Forelimb muscle (tissue), 1 donor: ENCODE measurements around the gene SPATA25. TPM values are rescaled to one million over a fixed set of nuclear protein-coding genes. Genes with fewer than 3 reads are reported as not detected.

Source experiments
- DNase-seq: peaks from one replicate; pipeline ENCODE4 v3.0.0-alpha.2; 2013; ENCODE audit warnings: low read depth
- polyA plus RNA-seq: library from polyadenylated mRNA; unstranded; fragments of 120-200 nt; gene quantifications from one replicate; pipeline ENCODE4 v1.2.1, GENCODE V29; 2013; ENCODE audit not compliant: insufficient read length

The SPATA25 gene
- polyA plus RNA-seq, 1 donor = 10.3 TPM

DNA sequence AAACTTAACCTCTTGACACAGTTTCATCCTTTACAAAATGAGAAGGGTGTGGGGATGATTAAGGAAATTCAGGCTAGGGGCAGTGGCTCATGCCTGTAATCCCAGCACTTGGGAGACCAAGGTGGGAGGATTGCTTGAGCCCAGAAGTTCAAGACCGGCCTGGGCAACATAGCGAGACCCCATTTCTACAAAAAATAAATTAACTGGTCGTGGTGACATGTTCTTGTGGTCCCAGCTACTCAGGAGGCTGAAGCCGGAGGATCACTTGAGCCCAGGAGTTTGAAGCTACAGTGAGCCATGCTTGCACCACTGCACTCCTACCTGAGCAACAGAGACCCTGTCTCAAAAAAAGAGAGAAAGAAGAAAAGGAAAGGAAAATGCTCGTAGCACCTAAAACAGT is 21.0 kb downstream of the SPATA25 start:
- DNase-seq = no peak

DNA sequence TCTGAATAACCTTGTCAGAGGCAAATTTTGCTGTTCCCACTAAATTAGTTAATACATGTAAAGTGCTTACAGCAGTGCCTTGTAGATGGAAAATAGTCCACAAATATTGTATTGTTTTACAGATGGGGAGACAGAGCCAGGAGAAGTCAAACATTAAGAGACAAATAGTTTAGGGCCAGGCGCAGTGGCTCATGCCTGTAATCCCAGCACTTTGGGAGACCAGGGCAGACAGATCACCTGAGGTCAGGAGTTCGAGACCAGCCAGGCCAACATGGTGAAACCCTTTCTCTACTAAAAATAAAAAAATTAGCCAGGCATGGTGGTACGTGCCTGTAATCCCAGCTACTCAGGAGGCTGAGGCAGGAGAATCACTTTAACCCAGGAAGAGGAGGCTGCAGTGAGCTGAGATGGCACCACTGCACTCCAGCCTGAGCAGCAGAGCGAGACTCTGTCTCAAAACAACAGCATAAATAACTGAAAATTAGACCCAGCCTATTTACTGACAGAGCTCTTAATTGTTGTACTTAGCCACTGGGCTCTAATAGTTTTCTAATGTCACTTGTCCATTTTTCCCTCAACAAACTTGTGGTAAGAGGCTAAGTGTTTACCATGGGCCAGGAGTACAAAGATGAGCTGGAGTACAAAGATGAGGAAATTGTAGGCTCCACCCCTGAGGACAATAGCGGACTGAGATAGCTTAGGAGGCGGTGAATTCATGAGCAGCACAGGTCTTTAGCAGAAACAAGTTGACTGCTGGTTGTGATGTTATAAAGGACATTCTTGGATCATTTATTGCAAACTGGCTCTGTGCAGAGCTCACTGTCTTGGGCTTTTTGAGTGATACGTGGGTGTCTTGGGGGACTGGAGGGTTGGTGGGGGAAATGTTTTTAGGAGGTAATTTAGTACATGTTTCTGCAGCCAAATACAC is 23.6 kb downstream of the SPATA25 start:
- DNase-seq = no peak

DNA sequence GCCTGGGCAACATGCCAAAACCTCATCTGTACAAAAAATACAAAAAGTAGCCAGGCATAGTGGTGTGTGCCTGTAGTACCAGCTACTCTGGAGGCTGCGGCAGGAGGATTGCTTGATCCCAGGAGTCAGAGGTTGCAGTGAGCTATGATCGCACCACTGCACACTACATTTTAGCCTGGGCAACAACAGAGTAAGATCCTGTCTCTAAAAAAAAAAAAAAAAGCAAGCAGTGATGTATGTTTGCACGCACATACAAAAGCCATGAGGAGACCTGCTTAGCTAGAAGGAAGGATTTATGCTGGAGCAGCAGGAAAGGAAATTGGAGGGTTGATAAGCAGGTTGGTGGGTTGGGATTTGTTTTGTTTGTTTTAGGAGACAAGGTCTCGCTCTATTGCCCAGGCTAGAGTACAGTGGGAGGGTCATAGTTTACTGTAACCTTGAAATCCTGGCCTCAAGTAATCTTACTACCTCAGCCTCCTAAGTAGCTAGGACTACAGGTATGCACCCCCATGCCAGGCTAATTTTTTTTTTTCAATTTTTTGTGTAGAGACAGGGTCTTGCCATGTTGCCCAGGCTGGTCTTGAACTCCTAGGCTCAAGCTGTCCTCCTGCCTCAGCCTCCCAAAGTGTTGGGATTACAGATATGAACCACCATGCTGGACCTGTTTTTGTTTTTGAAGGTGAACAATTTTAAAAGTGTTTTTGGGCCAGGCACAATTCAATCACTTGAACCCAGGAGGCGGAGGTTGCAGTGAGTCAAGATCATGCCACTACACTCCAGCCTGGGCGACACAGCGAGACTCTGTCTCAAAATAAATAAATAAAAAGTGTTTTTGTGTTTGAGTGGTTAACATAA is 26.0 kb downstream of the SPATA25 start:
- DNase-seq = no peak

DNA sequence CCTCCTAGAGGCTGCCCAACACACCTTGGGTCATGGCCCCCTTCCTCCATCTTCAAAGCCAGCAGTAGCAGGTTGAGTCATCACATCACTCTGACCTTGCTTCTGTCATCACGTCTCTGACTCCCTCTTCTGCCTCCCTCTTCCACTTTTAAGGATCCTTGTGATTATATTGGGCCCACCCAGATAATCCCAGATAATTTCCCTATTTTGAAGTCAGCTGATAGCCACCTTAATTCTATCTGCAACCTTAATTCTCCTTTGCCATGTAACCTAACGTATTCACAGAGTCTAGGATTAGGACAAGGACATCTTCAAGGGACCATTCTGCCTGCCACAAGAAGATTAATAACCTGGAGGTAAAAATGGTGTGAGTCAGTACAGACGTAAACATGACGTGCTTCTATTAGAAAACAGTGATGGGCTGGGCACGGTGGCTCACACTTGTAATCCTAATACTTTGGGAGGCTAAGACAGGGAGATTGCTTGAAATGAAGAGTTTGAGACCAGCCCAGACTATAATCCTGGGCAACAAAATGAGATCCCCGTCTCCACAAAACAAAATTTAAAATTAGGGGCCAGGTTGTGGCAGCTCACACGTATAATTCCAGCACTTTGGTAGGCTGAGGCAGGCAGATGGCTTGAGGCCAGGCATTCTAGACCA is 26.7 kb downstream of the SPATA25 start:
- DNase-seq = no peak

DNA sequence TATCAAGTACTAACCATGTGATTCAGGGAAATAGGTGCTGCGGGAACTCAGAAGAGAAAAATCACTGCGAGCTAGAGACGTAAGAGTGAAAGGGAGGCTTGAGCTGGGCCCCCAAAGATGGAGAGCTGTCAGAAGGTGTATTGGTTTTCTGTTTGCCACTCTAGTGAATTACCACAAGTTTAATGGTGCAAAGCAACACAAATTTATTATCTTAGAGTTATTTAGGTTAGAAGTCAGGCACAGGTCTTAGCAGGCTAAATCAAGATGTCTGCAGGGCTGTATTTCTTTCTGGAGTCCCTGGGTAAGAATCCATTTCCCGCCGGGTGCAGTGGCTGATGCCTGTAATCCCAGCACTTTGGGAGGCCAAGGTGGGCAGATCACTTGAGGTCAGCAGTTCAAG is 27.5 kb downstream of the SPATA25 start:
- no peak for DNase-seq

DNA sequence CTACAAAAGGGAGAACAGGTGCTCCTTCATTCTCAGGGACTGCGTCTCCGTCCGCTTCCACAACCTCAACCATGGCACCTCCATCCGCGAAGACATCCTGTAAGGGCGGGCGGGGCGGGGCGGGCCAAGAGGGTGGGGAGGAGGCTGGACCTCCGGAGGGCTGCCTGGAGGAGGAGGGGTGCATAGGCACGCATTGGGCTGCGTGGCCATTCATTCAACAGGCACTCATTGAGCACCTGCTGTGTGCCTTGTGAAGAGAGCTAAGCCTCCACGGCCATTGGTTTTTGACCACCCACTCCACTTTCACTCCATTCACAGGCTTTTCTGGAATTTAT is 29.6 kb downstream of the SPATA25 start:
- DNase-seq = no peak

DNA sequence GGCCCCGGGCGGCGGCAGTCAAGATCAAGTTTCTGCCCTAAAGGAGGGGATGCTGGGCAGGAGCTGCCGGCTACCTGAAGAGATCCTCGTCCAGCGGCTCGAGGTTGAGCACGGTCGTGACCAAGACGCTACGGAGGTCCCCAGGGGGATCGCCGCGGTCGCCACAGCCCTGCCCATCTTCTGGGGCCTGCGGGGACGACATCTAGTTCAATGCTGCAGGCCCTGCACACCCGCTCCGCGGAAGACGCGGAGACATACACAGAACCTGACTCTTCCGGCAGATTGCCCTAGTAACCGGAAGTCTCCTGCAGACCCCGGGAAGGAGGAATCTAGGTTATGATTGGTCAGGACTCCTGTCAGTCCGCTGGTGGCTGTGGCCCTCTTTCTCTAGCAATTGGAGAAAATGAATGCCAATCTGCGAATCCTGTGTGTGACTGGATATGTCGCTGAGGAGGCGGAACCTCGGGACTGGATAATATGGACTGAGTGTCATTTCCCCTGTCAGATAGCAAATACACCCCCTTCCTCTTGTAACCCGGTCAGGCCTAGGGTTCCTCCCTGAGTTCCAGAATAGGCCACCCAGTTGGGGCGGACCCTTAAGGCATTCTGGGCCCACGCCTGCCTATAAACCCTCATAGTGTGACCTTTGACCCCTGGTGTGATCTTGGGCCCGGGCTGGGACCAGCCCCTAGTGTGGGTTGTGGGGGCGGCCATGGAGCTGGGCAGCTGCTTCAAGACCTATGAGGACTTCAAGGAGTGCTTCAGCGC is 30.1 kb downstream of the SPATA25 start, which contains the start of the genes ACOT8 and ZSWIM3:
Gene ACOT8, minus strand, starts transcription at position 279 of the 768 bp plus-strand sequence. Its CDS starts 77 bp downstream, at position 202.
Gene ZSWIM3, plus strand, starts transcription at position 501 of the 768 bp plus-strand sequence. Its CDS starts 212 bp downstream, at position 713.
- DNase-seq = peak; percentile 100

DNA sequence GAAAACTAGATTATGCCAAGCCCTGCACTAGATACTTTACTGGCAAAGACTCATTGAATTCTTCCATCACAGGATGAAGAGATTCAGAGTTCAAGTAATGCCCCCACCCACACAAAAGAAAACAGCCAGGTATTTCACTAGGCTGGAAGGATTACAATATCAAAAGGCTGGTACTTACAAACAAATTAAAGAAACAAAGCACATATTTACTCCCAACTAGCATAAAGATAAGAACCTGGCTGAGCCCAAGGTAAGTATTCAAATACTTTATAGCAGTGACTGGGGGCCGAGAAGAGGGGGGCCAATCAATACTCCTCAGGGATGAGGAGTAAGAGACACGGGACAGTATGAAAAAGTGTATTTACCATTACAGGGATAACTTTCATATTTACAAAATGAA is 33.9 kb downstream of the SPATA25 start:
- DNase-seq = no peak

DNA sequence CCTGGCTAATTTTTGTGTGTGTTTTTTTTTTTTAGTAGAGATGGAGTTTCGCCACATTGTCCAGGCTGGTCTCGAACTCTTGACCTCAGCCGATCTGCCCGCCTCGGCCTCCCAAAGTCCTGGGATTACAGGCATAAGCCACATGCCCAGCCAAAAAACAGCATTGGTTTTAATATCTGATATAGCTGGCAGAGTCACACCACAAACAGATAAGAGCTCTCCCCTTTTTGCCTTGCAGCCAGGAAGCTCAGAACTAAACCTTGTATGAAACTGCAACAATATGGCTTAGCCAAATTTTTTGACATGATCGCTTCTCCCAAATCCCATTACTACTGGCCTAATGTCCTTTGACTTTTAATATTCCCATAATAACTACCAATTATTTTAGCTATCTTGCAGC is 35.1 kb downstream of the SPATA25 start:
- no peak for DNase-seq

DNA sequence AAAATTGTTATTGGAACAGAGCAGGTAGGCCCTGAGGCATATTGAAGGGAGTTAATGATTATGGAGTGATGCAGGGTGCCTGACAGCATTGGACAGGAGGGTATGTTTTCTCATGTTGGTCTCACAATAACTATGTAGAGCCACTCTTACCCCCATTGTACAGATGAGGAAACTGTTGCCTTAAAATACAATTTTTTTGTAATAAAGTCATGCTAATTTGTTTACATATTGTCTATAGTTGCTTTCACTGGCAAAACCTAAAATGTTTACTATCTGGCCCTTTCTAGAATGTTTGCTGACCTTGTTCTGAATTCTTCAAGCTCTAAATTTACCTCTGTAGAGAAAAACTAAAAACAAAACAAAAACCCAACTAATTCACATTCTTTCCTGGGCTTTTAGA is 35.9 kb downstream of the SPATA25 start:
- DNase-seq = no peak

DNA sequence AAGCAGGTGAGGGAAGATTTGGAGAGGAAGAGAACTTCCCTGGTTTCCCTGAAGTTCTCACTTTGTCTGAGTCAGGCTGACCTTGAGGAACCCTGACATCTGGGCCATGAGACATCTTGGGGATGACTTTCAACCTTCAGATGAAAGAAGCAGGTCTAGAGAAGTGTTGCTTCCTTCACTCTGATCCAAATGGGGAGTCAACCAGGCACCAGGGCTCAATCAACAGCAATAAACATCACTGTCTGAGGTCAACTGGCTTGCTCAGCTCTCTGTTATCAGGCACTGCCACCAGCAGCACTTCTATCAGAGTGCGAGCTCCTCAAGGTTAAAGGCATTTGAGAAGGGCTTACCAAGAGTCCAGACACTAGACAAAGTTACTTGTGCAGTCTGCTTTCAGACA is 36.5 kb downstream of the SPATA25 start:
- no peak for DNase-seq

DNA sequence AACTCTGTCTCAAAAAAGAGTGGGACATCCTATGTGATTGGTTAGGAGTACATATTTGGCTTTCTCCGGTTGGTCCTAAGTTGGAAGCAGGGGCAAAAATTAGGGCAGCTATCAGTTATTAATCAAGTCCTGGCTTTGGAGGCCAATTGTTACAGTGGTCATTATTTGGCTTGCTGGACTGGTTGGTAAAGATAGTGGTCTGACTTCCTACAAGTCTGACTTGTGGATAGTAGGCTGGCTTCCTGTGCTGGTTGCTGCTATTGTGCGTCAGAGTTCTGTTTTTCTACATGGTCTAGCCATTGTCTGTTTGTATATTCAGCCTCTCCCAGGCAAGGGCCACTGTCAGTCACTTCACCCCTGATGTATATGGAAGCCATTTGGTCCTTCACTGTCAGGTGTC is 37.2 kb downstream of the SPATA25 start:
- no peak for DNase-seq

DNA sequence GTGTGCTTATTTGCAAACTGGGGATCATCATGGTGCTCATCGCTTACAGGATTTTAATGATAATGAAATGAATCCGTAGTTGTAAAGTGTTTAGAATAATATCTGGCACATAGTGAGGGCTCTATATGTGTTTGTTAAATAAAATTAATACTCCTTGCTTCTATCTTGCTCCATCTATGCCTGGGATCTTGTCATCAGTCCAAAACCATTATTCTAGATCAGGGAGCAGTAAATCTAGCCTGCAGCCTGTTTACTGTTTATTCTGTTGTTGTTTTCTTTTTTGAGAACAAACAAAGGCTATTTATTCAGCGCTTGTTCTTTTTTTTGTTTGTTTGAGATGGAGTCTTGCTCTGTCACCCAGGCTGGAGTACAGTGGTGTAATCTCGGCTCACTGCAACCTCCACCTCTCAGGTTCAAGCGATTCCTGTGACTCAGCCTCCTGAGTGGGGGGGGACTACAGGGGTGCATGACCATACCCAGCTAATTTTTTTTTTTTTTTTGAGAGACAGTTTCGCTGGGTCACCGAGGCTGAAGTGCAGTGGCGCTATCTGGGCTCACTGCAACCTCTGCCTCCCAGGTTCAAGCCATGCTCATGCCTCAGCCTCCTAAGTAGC is 38.3 kb downstream of the SPATA25 start:
- DNase-seq = no peak

DNA sequence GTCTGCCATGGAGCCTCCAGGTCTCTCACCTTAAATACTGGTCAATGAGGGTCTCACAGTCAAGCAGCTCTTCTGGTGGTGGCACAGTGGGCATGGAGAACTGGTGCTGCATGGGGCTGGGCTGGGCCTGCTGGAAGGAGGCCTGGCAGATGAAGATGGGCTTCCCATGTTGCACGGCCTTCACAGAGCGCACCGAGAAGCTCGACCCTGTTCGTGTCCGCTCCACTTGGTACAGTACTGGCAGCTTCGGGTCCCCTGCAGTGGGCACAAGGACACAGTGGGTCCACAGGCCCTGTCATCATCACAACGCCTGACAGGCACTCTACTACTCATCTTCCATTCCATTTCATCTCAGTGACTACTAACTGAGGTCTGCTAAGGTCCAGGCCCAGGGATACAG is 39.0 kb downstream of the SPATA25 start:
- no peak for DNase-seq

DNA sequence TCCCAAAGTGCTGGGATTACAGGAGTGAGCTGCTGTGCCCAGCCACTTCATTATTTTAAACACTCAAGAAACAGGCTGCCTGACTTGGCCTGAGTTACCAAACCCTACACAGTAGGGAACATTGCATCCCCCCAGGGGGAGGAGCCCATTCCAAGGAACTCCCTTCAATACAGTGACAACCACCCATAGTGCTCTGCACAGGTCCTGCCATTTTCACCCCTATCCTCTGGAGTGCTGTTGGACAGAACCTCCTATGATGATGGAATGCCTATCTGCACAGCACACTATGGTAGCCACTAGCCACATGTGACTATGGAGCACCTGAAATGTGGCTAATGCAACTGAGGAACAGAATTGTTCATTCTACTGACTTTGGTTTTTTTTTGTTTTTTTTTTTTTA is 42.0 kb downstream of the SPATA25 start:
- no peak for DNase-seq

DNA sequence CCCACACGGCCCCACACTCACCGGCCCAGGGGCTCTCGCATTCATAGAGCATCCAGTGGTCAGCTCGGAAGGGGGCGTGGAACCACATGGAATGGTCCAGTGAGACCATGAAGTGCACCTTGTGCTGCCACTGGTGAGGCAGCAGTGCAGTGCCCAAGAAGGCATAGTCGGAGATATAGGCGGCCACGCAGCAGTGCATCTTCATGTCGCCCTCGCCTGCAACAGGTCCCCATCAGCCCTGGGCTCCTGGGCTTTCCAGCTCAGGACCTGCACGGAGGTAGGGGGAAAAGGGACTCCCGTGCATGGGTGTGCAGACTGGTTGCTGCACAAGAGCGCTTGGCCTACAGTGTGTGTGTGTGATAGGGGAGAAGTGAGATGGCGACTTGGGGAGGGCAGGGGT is 43.9 kb downstream of the SPATA25 start:
- DNase-seq = no peak

DNA sequence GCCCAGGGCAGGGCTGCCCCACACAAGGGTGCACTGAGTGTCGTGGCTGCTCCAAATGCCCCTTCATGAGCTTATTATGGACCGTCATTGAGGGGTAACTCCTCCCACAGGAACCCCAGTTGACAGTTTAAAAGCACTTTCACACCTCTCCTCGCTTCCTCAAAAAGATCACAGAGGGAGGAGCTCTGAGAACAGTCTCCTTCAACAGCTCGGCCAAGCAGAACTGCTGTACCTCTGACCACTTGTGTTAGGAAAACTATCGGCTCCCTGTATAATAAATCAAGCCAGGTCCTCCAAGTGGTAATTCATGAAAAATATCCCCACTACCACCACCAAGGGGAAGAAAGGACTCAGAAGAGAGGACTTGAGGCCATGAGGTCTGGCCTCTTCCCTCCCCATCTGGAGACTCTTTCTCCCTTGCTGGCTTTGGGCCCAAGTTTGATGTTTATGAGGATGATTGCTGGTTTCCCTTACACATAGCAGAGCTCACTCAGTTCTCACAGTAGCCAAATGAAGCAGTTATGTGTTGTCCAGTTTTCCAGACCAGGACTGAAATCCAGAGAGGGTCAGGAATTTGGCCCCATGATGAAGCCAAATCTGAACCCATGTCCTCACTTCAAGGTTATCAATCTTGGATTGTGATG is 45.1 kb downstream of the SPATA25 start:
- no peak for DNase-seq

DNA sequence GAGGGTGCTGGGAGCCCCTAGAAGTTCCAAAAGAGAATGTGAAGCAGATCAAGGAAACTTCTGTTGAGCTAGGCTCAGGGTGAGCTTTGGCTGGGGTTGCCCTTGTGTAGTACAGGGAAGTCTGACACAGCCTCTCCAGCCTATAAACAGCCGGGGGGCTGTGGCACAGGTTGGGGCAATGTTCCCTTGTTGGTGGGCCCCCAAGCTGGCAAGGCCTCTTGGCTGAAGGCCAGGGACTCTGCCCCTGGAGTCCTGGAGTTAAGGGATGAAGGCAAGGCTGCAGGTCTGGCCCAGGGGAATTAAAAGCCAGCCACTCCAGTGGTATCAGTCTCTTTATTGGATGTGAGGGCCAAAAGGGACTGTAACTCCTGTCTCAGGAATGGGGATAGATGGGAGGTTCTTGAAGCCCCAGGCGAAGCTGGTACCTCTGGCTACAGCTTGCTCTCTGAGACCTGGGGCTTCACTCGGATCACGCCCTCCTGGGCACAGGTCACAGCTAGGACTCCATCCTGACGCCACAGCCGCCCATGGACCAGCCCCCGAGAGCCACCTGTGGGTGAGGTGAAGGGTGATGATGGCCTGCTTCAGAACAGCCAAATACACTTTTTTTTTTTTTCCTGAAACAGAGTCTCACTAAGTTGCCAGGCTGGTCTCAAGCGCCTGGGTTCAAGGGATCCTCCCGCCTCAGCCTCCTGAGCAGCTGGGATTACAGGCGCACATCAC is 45.9 kb downstream of the SPATA25 start:
- DNase-seq = no peak

DNA sequence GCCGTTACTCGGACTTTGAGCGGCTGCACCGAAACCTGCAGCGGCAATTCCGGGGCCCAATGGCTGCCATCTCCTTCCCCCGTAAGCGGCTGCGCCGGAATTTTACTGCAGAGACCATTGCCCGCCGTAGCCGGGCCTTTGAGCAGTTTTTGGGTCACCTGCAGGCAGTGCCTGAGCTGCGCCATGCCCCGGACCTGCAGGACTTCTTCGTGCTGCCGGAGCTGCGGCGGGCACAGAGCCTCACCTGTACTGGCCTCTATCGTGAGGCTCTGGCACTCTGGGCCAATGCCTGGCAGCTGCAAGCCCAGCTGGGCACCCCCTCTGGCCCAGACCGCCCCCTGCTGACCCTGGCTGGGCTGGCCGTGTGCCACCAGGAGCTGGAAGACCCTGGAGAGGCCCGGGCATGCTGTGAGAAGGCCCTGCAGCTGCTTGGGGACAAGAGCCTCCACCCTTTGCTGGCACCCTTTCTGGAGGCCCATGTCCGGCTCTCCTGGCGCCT is 46.7 kb downstream of the SPATA25 start:
- DNase-seq = no peak

DNA sequence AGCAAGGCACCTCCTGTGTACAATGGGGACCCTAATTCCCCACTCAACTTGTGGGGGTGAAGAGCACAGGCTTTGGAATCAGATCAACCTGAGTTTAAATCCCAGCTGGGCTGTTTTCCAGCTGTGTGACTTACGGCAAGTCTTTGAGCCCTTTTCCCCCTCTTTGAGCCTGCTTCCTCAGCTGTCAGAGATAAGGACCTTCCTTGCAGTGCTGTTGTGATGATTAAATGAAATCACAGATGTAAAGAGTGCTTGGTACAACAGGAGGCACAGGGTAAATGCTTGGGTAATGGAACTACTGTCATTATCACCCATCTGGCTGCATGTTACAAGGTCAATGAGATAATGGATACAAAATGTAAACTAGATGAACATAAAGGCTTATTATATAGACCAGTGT is 50.6 kb downstream of the SPATA25 start:
- DNase-seq = no peak
